Measurements from ENCODE around the gene ATP6V0E1.
"Not testable (repeated sequence)": the region's sequence is repeated elsewhere in the genome, so short reads cannot be mapped to it uniquely, and the experiment has no call there.

ATP6V0E1 gene

DNA sequence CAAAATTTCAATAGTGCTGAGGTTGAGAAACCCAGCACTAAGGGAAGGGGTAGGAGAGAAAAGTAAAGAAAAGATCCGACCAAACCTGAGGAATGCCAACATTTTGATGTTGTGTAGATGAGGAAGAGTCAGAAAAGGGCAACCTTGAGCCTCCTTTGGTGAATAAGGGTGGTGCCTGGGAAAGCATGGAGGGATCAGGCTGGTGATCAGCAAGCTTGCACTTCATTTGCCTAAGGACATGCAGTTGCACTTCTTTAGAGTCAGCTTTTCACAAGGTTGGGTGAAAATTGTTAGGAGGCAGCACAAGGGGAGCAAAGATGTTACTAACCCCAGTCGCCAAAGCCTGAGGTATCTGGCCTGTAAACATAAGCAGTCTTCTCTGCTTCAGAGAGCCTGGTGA is 20.4 kb downstream of the ATP6V0E1 start:
- Mint-ChIP-seq H3K36me3 (ENCODE audit: low read depth) (peaks cover 49% of the 10 kb centered on the region), H3K27me3 (no peaks in the 10 kb centered on the region), H3K4me1 (ENCODE audit: low read depth) (peaks cover 79% of the 10 kb centered on the region), H3K27ac (peak overlapping the region; percentile 7), H3K9me3 (no peaks in the 10 kb centered on the region), H3K4me3 (no peak overlapping the region)
- DNase-seq = no peak

GRCh38 chr5:173004447-173004846 is 20.9 kb downstream of the ATP6V0E1 start:
- no peaks in the 10 kb centered on the region for H3K27me3 Mint-ChIP-seq
- H3K4me3 Mint-ChIP-seq = no peak overlapping the region
- DNase-seq = no peak
- peaks cover 45% of the 10 kb centered on the region for H3K36me3 Mint-ChIP-seq (ENCODE audit: low read depth)
- H3K9me3 Mint-ChIP-seq = no peaks in the 10 kb centered on the region
- no peak overlapping the region for H3K27ac Mint-ChIP-seq
- peaks cover 79% of the 10 kb centered on the region for H3K4me1 Mint-ChIP-seq (ENCODE audit: low read depth)

DNA sequence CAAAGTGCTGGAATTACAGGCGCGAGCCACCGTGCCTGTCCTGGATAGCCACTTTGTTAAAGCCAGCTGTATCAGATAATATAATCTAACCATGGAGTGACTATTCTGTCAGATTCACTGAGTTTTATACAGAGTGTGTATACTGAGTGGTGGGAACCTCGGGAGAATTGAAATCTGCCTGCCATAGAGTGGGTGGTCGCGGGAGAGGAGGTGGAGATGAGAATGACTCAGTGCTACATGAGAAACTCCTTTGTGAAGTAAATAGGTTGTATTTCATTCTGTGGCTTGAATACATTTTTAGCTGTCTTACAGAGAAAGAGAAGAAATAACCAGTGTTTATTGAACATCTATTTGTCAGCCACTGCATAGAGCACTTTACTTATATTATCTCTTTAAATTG is 26.4 kb downstream of the ATP6V0E1 start:
- no peak for DNase-seq
- Mint-ChIP-seq H3K27ac (peak overlapping the region; percentile 19), H3K4me1 (ENCODE audit: low read depth) (peaks cover 59% of the 10 kb centered on the region)

DNA sequence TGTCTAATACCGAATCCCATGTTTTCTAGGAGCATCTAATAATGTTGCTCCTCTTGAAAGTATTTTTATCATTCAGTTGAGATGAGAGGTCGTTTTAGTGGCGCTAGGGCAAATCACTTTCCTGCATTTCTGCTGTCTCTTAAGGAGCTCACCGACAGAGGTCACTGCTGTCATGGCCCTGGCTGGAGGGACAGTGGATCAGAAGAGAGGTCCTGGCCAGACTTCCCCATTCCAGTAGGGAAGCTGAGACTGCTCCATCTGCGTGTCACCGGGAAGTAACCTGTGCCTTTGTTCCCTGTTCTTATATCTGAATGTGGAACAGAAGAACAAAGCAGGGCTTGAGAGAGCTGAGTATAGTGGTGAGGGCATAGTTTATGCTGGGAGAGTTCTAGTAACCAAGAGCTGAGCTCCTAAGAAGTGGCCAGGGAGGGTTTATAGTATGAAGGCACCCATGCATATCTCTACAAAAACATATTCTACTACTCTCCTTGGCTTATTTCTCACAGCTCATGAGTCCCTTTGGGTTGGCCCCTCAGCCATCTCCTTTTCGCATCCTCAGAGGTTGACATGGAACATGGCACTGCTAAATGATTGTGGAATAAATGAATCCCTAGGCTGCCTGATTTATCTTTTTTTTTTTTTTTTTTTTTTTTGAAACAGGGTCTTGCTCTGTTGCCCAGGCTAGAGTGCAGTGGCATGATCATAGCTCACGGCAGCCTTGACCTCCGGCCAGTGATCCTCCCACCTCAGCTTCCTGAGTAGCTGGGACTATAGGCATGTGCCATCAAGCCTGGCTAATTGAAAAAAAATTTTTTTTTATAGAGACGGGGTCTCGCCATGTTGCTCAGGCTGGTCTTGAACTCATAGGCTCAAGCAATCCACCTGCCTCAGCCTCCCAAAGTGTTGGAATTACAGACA is 27.2 kb downstream of the ATP6V0E1 start:
- Mint-ChIP-seq H3K4me3 (no peak overlapping the region), H3K27ac (peak overlapping the region; percentile 50), H3K4me1 (ENCODE audit: low read depth) (peaks cover 61% of the 10 kb centered on the region), H3K27me3 (no peaks in the 10 kb centered on the region), H3K9me3 (no peaks in the 10 kb centered on the region), H3K36me3 (ENCODE audit: low read depth) (peaks cover 37% of the 10 kb centered on the region)
- no peak for DNase-seq

More for the DNA sequence above, 26.4 kb downstream of the ATP6V0E1 start:
- no peak overlapping the region for H3K4me3 Mint-ChIP-seq
- H3K27me3 Mint-ChIP-seq = no peaks in the 10 kb centered on the region
- H3K9me3 Mint-ChIP-seq = no peaks in the 10 kb centered on the region
- H3K36me3 Mint-ChIP-seq (ENCODE audit: low read depth) = peaks cover 40% of the 10 kb centered on the region

DNA sequence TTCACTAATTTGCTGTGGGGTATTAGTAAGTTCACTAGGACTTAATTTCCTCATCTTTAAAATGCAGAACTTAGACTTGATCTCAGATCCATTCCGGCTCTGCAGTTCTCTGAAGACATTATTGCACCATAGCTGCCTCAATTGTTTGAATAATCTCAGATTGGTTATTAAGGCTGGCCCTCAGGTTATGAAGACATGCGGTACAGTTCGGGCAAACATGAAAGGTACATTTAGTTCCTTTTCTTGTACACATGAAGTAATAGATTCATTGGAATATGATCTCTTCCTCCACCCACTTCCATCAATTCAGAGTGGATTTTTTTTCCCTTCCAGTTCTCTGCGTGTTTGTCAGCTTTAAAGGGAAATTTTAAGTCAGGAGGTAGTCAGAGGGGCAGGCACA is 28.0 kb downstream of the ATP6V0E1 start:
- H3K9me3 Mint-ChIP-seq = no peaks in the 10 kb centered on the region
- H3K36me3 Mint-ChIP-seq (ENCODE audit: low read depth) = peaks cover 41% of the 10 kb centered on the region
- peaks cover 64% of the 10 kb centered on the region for H3K4me1 Mint-ChIP-seq (ENCODE audit: low read depth)
- no peaks in the 10 kb centered on the region for H3K27me3 Mint-ChIP-seq
- no peak for DNase-seq
- no peak overlapping the region for H3K4me3 Mint-ChIP-seq
- peak overlapping the region; percentile 72 for H3K27ac Mint-ChIP-seq

- Mint-ChIP-seq H3K4me3 (no peak overlapping the region), H3K4me1 (ENCODE audit: low read depth) (peaks cover 61% of the 10 kb centered on the region), H3K9me3 (no peaks in the 10 kb centered on the region), H3K27ac (no peak overlapping the region), H3K27me3 (no peaks in the 10 kb centered on the region), H3K36me3 (ENCODE audit: low read depth) (peaks cover 43% of the 10 kb centered on the region)
- DNase-seq = no peak
Measured at GRCh38 chr5:173012882-173013281, 29.3 kb downstream of the ATP6V0E1 start.

DNA sequence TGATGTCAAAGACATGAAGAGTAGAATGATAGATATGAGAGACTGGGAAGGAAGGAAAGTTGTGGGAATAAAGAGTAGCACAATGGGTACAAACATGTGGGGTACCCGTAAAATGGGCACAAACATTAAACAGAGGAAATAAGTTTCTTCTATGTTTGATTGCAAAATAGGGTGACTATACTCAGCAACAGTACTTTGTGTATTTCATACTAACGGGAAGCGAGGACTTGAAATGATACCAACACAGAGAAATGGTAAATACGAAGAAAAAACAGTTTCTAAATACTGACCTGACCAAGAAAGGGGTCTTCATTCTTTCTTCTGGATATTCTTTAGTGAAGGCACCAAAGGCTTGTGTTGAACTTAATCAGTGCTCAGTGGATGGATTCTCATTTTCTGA is 31.1 kb downstream of the ATP6V0E1 start:
- H3K4me1 Mint-ChIP-seq (ENCODE audit: low read depth) = peaks cover 63% of the 10 kb centered on the region
- no peaks in the 10 kb centered on the region for H3K27me3 Mint-ChIP-seq
- no peak overlapping the region for H3K4me3 Mint-ChIP-seq
- H3K36me3 Mint-ChIP-seq (ENCODE audit: low read depth) = peaks cover 51% of the 10 kb centered on the region
- no peak for DNase-seq
- H3K9me3 Mint-ChIP-seq = no peaks in the 10 kb centered on the region
- H3K27ac Mint-ChIP-seq = peak overlapping the region; percentile 8

- Mint-ChIP-seq H3K4me3 (no peak overlapping the region), H3K36me3 (ENCODE audit: low read depth) (peaks cover 52% of the 10 kb centered on the region), H3K4me1 (ENCODE audit: low read depth) (peaks cover 62% of the 10 kb centered on the region), H3K27me3 (no peaks in the 10 kb centered on the region), H3K9me3 (no peaks in the 10 kb centered on the region), H3K27ac (peak overlapping the region; percentile 84)
- DNase-seq = no peak
Measured at GRCh38 chr5:173015192-173015591, 31.6 kb downstream of the ATP6V0E1 start.

DNA sequence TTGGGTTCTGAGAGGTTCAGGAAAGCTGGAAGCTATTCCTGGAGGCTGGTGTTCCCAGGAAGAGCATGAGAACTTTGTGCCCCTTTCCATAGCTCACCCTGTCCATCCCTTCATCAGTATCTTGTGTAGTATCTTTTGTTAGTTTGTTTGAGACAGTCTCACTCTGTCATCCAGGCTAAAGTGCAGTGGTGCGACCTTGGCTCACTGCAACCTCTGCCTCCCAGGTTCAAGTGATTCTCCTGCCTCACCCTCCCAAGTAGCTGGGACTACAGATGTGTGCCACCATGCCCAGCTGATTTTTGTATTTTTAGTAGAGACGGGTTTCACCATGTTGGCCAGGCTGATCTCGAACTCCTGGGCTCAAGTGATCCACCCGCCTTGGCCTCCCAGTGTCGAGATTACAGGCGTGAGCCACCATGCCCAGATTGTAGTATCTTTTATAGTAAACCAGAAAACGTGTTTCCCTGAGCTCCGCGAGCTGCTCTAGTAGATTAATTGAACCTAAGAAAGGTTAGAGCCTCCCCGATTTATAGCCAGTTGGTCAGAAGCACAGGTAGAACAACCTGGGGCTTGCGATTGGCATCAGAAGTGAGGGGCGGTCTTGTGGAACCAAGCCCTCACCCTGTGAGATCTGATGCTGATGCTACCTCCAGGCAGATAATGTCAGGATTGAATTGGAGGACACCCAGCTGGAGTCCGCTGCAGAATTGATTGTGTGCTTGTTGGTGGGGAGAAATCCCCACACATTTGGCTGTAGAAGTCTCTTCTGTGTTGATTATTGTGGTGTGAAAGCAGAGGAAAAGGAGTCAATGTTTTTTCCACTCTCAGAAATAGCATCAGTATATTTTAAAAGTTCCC is 32.3 kb downstream of the ATP6V0E1 start:
- H3K36me3 Mint-ChIP-seq (ENCODE audit: low read depth) = peaks cover 53% of the 10 kb centered on the region
- H3K9me3 Mint-ChIP-seq = no peaks in the 10 kb centered on the region
- H3K27me3 Mint-ChIP-seq = no peaks in the 10 kb centered on the region
- no peak for DNase-seq
- H3K27ac Mint-ChIP-seq = peak overlapping the region; percentile 84
- peak overlapping the region; percentile 16 for H3K4me3 Mint-ChIP-seq
- peaks cover 57% of the 10 kb centered on the region for H3K4me1 Mint-ChIP-seq (ENCODE audit: low read depth)

DNA sequence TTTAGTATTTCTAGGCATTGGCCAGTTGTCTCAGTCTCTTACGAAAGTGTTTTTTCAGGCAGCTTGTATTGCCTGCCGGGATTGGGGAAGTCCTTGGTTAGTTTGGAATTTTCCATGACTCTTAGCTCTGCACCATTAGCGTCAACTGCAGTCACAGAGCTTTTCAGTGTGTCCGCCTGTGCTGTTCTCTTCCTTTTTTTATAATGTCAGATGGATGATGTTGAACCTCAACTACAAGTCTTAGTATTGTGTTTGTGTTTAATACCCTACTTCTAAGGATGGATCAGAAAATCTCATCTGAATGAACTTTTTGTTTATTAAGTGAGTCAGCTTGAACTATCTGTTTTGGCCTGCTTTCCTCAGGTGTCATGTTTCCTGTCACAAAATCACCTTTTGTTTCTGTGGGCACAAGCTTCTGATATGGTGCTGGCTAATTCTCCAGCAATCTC is 33.1 kb downstream of the ATP6V0E1 start:
- no peak for DNase-seq
- Mint-ChIP-seq H3K36me3 (ENCODE audit: low read depth) (peaks cover 55% of the 10 kb centered on the region), H3K4me3 (peak overlapping the region; percentile 16), H3K27me3 (no peaks in the 10 kb centered on the region), H3K4me1 (ENCODE audit: low read depth) (peaks cover 51% of the 10 kb centered on the region), H3K27ac (peak overlapping the region; percentile 84), H3K9me3 (no peaks in the 10 kb centered on the region)

DNA sequence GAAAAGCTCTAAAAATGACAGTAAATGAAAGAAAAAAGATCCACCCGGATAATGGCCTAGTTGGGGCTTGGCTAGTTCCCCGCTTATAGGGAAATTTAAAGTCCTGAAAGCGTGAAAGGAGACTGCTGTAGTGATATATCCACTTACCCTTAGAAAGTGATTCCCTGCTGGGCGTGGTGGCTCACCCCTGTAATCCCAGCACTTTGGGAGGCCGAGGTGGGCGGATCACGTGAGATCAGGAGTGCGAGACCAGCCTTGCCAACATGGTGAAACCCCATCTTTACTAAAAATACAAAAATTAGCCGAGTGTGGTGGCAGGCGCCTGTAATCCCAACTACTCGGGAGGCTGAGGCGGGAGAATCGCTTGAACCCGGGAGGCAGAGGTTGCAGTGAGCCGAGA is 33.5 kb downstream of the ATP6V0E1 start:
- H3K27me3 Mint-ChIP-seq, H3K9me3 Mint-ChIP-seq, DNase-seq, H3K4me3 Mint-ChIP-seq: not testable (repeated sequence)
- Mint-ChIP-seq H3K27ac (peak overlapping the region; percentile 84), H3K4me1 (ENCODE audit: low read depth) (peaks cover 52% of the 10 kb centered on the region), H3K36me3 (ENCODE audit: low read depth) (peaks cover 55% of the 10 kb centered on the region)

- Mint-ChIP-seq H3K27ac (peak overlapping the region; percentile 76), H3K4me3 (no peak overlapping the region), H3K36me3 (ENCODE audit: low read depth) (peaks cover 54% of the 10 kb centered on the region), H3K9me3 (no peaks in the 10 kb centered on the region), H3K27me3 (no peaks in the 10 kb centered on the region), H3K4me1 (ENCODE audit: low read depth) (peaks cover 52% of the 10 kb centered on the region)
- no peak for DNase-seq
Measured at GRCh38 chr5:173018358-173018757, 34.8 kb downstream of the ATP6V0E1 start.

GRCh38 chr5:173020154-173020581 is 36.6 kb downstream of the ATP6V0E1 start:
- Mint-ChIP-seq H3K27ac (peak overlapping the region; percentile 27), H3K9me3 (no peaks in the 10 kb centered on the region), H3K4me1 (ENCODE audit: low read depth) (peaks cover 44% of the 10 kb centered on the region), H3K36me3 (ENCODE audit: low read depth) (peaks cover 62% of the 10 kb centered on the region), H3K4me3 (no peak overlapping the region), H3K27me3 (no peaks in the 10 kb centered on the region)
- DNase-seq = no peak

DNA sequence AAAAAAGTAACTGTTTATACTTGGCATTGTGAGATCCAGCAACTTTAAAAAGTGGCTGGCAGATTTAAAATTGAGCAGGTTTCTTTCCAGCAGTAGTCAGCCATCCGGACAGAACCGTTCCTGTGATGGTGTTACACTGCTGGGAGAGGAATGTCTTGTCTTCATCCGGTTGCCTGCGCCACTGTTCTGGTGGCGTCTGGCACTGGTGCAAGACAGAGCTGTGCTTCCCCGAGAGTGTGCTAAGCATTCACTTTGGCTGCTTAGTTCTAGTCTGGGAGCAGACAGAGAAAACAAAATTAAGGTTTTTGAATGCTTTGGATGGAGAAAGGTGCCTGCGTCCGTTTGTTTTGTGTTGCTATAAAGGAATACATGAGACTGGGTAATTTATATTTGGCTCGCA is 37.1 kb downstream of the ATP6V0E1 start:
- H3K4me1 Mint-ChIP-seq (ENCODE audit: low read depth) = peaks cover 41% of the 10 kb centered on the region
- DNase-seq = no peak
- H3K4me3 Mint-ChIP-seq = no peak overlapping the region
- no peaks in the 10 kb centered on the region for H3K27me3 Mint-ChIP-seq
- H3K36me3 Mint-ChIP-seq (ENCODE audit: low read depth) = peaks cover 65% of the 10 kb centered on the region
- no peaks in the 10 kb centered on the region for H3K9me3 Mint-ChIP-seq
- peak overlapping the region; percentile 66 for H3K27ac Mint-ChIP-seq
